Nephron progenitor cell (in vitro differentiated cells): ENCODE measurements around the gene BCKDK.

ENCODE experiments used
- DNase-seq: peaks from one replicate; pipeline ENCODE4 v3.0.0; 2021
- H3K27ac Mint-ChIP-seq: 2 replicates; pipeline ENCODE4 v1.8.0; 2021; ENCODE audit warnings: mild to moderate bottlenecking, moderate library complexity, mixed read lengths
- H3K27me3 Mint-ChIP-seq: 2 replicates; pipeline ENCODE4 v1.8.0; 2021; ENCODE audit warnings: mild to moderate bottlenecking, low read depth, mixed read lengths; ENCODE audit not compliant: poor library complexity
- H3K36me3 Mint-ChIP-seq: 2 replicates; pipeline ENCODE4 v1.8.0; 2021; ENCODE audit warnings: low read depth, mixed read lengths
- H3K4me1 Mint-ChIP-seq: 2 replicates; pipeline ENCODE4 v1.8.0; 2021; ENCODE audit warnings: mixed read lengths
- H3K4me3 Mint-ChIP-seq: 2 replicates; pipeline ENCODE4 v1.8.0; 2021; ENCODE audit warnings: mild to moderate bottlenecking, moderate library complexity, mixed read lengths
- H3K9me3 Mint-ChIP-seq: 2 replicates; pipeline ENCODE4 v1.8.0; 2021; ENCODE audit warnings: mild to moderate bottlenecking, moderate library complexity, mixed read lengths
- CTCF ChIP-seq: fragments of 200-600 bp; sonication (generic); IDR thresholded peaks from 2 replicates; pipeline ENCODE4 v1.5.0; 2021; ENCODE audit warnings: antibody characterized with exemption

The BCKDK gene

GRCh38 chr16:31078597-31079341 is 29.4 kb upstream of the BCKDK start:
- Mint-ChIP-seq H3K27ac (no peak overlapping the region), H3K4me3 (no peak overlapping the region), H3K27me3 (no peaks in the 10 kb centered on the region)

GRCh38 chr16:31079342-31079944 is 28.7 kb upstream of the BCKDK start:
- no peak for DNase-seq
- TF ChIP-seq CTCF = no peak

More at GRCh38 chr16:31078597-31079341, 29.4 kb upstream of the BCKDK start:
- DNase-seq = no peak
- H3K4me1 Mint-ChIP-seq = peaks cover 18% of the 10 kb centered on the region
- TF ChIP-seq CTCF = no peak
- peaks cover 32% of the 10 kb centered on the region for H3K36me3 Mint-ChIP-seq
- no peaks in the 10 kb centered on the region for H3K9me3 Mint-ChIP-seq

GRCh38 chr16:31080035-31080629 is 28.1 kb upstream of the BCKDK start:
- Mint-ChIP-seq H3K4me1 (peaks cover 9% of the 10 kb centered on the region), H3K27ac (no peak overlapping the region), H3K27me3 (no peaks in the 10 kb centered on the region), H3K4me3 (no peak overlapping the region), H3K9me3 (no peaks in the 10 kb centered on the region), H3K36me3 (peaks cover 28% of the 10 kb centered on the region)
- TF ChIP-seq CTCF = no peak
- DNase-seq = no peak

More at GRCh38 chr16:31079342-31079944, 28.7 kb upstream of the BCKDK start:
- Mint-ChIP-seq H3K27ac (no peak overlapping the region), H3K4me3 (no peak overlapping the region), H3K4me1 (peaks cover 16% of the 10 kb centered on the region), H3K36me3 (peaks cover 32% of the 10 kb centered on the region), H3K27me3 (no peaks in the 10 kb centered on the region), H3K9me3 (no peaks in the 10 kb centered on the region)

GRCh38 chr16:31080756-31081419 is 27.3 kb upstream of the BCKDK start:
- H3K9me3 Mint-ChIP-seq = no peaks in the 10 kb centered on the region
- peaks cover 32% of the 10 kb centered on the region for H3K36me3 Mint-ChIP-seq

More at GRCh38 chr16:31080756-31081419, 27.3 kb upstream of the BCKDK start:
- H3K27me3 Mint-ChIP-seq = peaks cover 3% of the 10 kb centered on the region
- H3K4me1 Mint-ChIP-seq = peaks cover 8% of the 10 kb centered on the region
- TF ChIP-seq CTCF = no peak
- no peak overlapping the region for H3K4me3 Mint-ChIP-seq
- H3K27ac Mint-ChIP-seq = peak overlapping the region; percentile 61
- no peak for DNase-seq
